ENCODE data around the gene CIAPIN1. TPM values are rescaled to one million over a fixed set of nuclear protein-coding genes. Genes with fewer than 3 reads are reported as not detected.

The CIAPIN1 gene
- total RNA-seq, 2 donors from 2014 or later = 18.1 to 25.0 TPM

DNA sequence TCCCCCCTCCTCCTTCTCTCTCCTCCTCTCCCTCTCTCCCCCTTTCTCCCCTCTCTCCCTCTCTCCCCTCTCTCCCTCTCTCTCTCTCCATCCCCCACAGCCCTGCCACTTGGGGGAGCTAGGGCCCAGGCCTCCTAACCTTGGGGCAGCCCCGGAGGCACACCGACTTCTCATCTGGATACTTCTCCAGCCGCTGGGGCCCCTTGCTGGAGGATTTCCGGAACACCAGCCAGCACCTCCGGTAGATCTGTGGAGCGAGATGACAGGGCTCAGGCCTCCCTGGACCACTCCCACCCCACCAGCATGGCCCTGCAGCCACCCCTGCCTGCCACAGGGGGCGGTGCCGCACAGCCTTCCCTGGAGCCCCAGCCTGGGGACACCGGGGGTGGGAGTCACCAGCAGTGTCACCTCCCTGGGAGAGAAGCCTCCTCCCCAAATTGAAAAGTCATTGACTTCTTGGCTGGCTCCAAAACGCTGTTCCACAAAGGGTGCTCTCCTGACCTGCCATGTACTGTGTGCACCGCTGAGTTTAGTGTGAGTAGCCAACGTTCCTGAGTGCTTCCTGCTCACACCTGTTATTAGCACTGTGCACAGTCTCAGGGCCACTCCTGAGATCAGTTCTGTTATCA, 28.6 kb upstream of the CIAPIN1 start:
- H3K27ac ChIP-seq = peak overlapping the region in 1 of 2 donors; percentile 83
- no peaks in the 10 kb centered on the region for H3K9me3 ChIP-seq
- no peak for DNase-seq (ENCODE audit: low spot score)
- peaks cover 23 to 51% of the 10 kb centered on the region in 2 donors for H3K4me1 ChIP-seq (ENCODE audit: control insufficient read depth in 1 of 2, low read depth in 2 of 2)
- peak; percentile 21 for TF ChIP-seq CTCF (IDR thresholded peaks at IDR 0.05)
- no peaks in the 10 kb centered on the region for H3K27me3 ChIP-seq (replicated peaks; ENCODE audit: insufficient read depth)
- H3K4me3 ChIP-seq = no peak overlapping the region
- ATAC-seq (ENCODE audit: insufficient number of reproducible peaks, low FRiP score, low read depth) = no peak
- H3K36me3 ChIP-seq = peaks cover 35% of the 10 kb centered on the region

- DNase-seq (ENCODE audit: low spot score) (no peak), ATAC-seq (ENCODE audit: insufficient number of reproducible peaks, low FRiP score, low read depth) (no peak)
- no peaks in the 10 kb centered on the region for H3K9me3 ChIP-seq
- peaks cover 42% of the 10 kb centered on the region for H3K36me3 ChIP-seq
- H3K4me1 ChIP-seq (ENCODE audit: control insufficient read depth in 1 of 2, low read depth in 2 of 2) = peaks cover 23 to 48% of the 10 kb centered on the region in 2 donors
- no peak for TF ChIP-seq CTCF (IDR thresholded peaks at IDR 0.05)
- no peaks in the 10 kb centered on the region for H3K27me3 ChIP-seq (replicated peaks; ENCODE audit: insufficient read depth)
- no peak overlapping the region for H3K4me3 ChIP-seq
- no peak overlapping the region for H3K27ac ChIP-seq
These were observed 27.8 kb upstream of the CIAPIN1 start for GRCh38 chr16:57474671-57475661.

GRCh38 chr16:57473906-57474305, 26.7 kb upstream of the CIAPIN1 start:
- Histone ChIP-seq H3K4me3 (no peak overlapping the region), H3K36me3 (peaks cover 53% of the 10 kb centered on the region), H3K9me3 (no peaks in the 10 kb centered on the region), H3K4me1 (ENCODE audit: control insufficient read depth in 1 of 2, low read depth in 2 of 2) (peaks cover 19 to 42% of the 10 kb centered on the region in 2 donors), H3K27me3 (replicated peaks; ENCODE audit: insufficient read depth) (no peaks in the 10 kb centered on the region), H3K27ac (no peak overlapping the region)
- no peak for TF ChIP-seq CTCF (IDR thresholded peaks at IDR 0.05)
- ATAC-seq (ENCODE audit: insufficient number of reproducible peaks, low FRiP score, low read depth) (no peak), DNase-seq (ENCODE audit: low spot score) (no peak)

GRCh38 chr16:57473176-57473840, 26.1 kb upstream of the CIAPIN1 start:
- ATAC-seq (ENCODE audit: insufficient number of reproducible peaks, low FRiP score, low read depth) (no peak), DNase-seq (ENCODE audit: low spot score) (no peak)
- TF ChIP-seq CTCF (IDR thresholded peaks at IDR 0.05) = no peak
- Histone ChIP-seq H3K9me3 (no peaks in the 10 kb centered on the region), H3K4me3 (no peak overlapping the region), H3K27me3 (replicated peaks; ENCODE audit: insufficient read depth) (no peaks in the 10 kb centered on the region), H3K4me1 (ENCODE audit: control insufficient read depth in 1 of 2, low read depth in 2 of 2) (peaks cover 13 to 36% of the 10 kb centered on the region in 2 donors), H3K36me3 (peaks cover 54% of the 10 kb centered on the region), H3K27ac (no peak overlapping the region)

GRCh38 chr16:57472665-57473060, 25.5 kb upstream of the CIAPIN1 start:
- H3K9me3 ChIP-seq = no peaks in the 10 kb centered on the region
- DNase-seq (ENCODE audit: low spot score) (no peak), ATAC-seq (ENCODE audit: insufficient number of reproducible peaks, low FRiP score, low read depth) (no peak)
- peaks cover 7 to 30% of the 10 kb centered on the region in 2 donors for H3K4me1 ChIP-seq (ENCODE audit: control insufficient read depth in 1 of 2, low read depth in 2 of 2)
- H3K27ac ChIP-seq = no peak overlapping the region
- TF ChIP-seq CTCF (IDR thresholded peaks at IDR 0.05) = no peak
- peaks cover 61% of the 10 kb centered on the region for H3K36me3 ChIP-seq
- H3K27me3 ChIP-seq (replicated peaks; ENCODE audit: insufficient read depth) = no peaks in the 10 kb centered on the region
- no peak overlapping the region for H3K4me3 ChIP-seq
